ENCODE measurements around the gene PPM1M.

PPM1M gene

GRCh38 chr3:52226229-52226817 is 19.2 kb upstream of the PPM1M start:
- TF ChIP-seq CTCF (IDR thresholded peaks at IDR 0.05; ENCODE audit: insufficient read depth, low read depth, low read length, missing control alignments), result no peak
- no peak overlapping the region for H3K4me3 ChIP-seq (ENCODE audit: low read depth, low read length)
- DNase-seq (ENCODE audit: low read depth), result no peak

GRCh38 chr3:52227117-52227516 is 18.4 kb upstream of the PPM1M start:
- TF ChIP-seq CTCF (IDR thresholded peaks at IDR 0.05; ENCODE audit: insufficient read depth, low read depth, low read length, missing control alignments), result no peak
- no peak for DNase-seq (ENCODE audit: low read depth)
- no peak overlapping the region for H3K4me3 ChIP-seq (ENCODE audit: low read depth, low read length)

- no peak for TF ChIP-seq CTCF (IDR thresholded peaks at IDR 0.05; ENCODE audit: insufficient read depth, low read depth, low read length, missing control alignments)
- no peak overlapping the region for H3K4me3 ChIP-seq (ENCODE audit: low read depth, low read length)
- no peak for DNase-seq (ENCODE audit: low read depth)
These were observed 17.8 kb upstream of the PPM1M start for GRCh38 chr3:52227766-52228165.

- TF ChIP-seq CTCF (IDR thresholded peaks at IDR 0.05; ENCODE audit: insufficient read depth, low read depth, low read length, missing control alignments), result no peak
- no peak for DNase-seq (ENCODE audit: low read depth)
These were observed 17.3 kb upstream of the PPM1M start for GRCh38 chr3:52228266-52228665.

GRCh38 chr3:52228751-52229291 is 16.7 kb upstream of the PPM1M start:
- no peak for TF ChIP-seq CTCF (IDR thresholded peaks at IDR 0.05; ENCODE audit: insufficient read depth, low read depth, low read length, missing control alignments)
- no peak for DNase-seq (ENCODE audit: low read depth)

More at GRCh38 chr3:52228266-52228665, 17.3 kb upstream of the PPM1M start:
- no peak overlapping the region for H3K4me3 ChIP-seq (ENCODE audit: low read depth, low read length)

GRCh38 chr3:52229656-52230055 is 15.9 kb upstream of the PPM1M start:
- TF ChIP-seq CTCF (IDR thresholded peaks at IDR 0.05; ENCODE audit: insufficient read depth, low read depth, low read length, missing control alignments), result no peak
- no peak for DNase-seq (ENCODE audit: low read depth)
- H3K4me3 ChIP-seq (ENCODE audit: low read depth, low read length), result no peak overlapping the region

More at GRCh38 chr3:52228751-52229291, 16.7 kb upstream of the PPM1M start:
- no peak overlapping the region for H3K4me3 ChIP-seq (ENCODE audit: low read depth, low read length)

- no peak overlapping the region for H3K4me3 ChIP-seq (ENCODE audit: low read depth, low read length)
- TF ChIP-seq CTCF (IDR thresholded peaks at IDR 0.05; ENCODE audit: insufficient read depth, low read depth, low read length, missing control alignments), result no peak
- DNase-seq (ENCODE audit: low read depth), result no peak
These were observed 15.1 kb upstream of the PPM1M start for GRCh38 chr3:52230461-52230860.

Measured in GM12865 (cell line).